ENCODE measurements around the gene CD2AP.

CD2AP gene

DNA sequence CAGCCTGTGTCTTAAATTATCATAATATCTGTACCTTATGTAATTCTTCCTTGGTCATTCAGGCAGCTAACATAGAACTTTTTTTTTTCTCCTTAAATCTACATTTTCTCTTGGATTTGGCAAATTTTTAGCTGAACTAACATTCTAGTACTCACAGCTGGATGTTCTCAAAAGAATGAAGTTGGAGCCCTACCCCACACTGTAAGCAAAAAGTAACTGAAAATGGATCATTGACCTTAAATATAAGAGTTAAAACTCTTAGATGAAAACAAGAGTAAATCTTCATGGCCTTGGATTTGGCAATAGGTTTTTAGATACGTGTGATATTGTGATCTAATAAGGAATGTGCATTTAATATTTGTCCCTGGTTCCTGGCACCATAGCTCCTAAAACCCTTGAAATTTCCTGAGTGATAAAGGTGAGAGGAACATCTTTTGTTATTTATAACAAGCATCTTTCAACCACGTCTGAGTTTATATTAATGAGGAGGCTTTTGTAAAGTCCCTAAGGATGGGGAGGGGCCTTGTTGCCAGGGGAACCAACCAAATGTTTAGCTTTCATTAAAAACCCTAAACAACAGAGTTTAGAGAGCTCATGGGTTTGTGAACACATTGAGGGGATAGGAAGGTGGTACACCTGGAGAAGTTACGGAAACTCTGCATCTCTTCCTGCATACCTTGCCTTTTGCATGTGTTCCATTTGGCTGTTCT is 114.7 kb downstream of the CD2AP start:
- DNase-seq (ENCODE audit: insufficient read length) = no peak
- TF ChIP-seq POLR2A (IDR thresholded peaks at IDR 0.05; ENCODE audit: low read depth, low read length) (no peak), TAF1 (IDR thresholded peaks at IDR 0.05; ENCODE audit: borderline replicate concordance, low read depth, low read length) (no peak), POLR2AphosphoS5 (IDR thresholded peaks at IDR 0.05; ENCODE audit: low read depth, low read length) (no peak)
- FAIRE-seq = no peak

GRCh38 chr6:47593979-47594378 is 116.4 kb downstream of the CD2AP start:
- DNase-seq (ENCODE audit: insufficient read length) (no peak), FAIRE-seq (no peak)
- TF ChIP-seq POLR2A (IDR thresholded peaks at IDR 0.05; ENCODE audit: low read depth, low read length) = no peak
- TF ChIP-seq POLR2AphosphoS5 (IDR thresholded peaks at IDR 0.05; ENCODE audit: low read depth, low read length) = no peak
- TF ChIP-seq TAF1 (IDR thresholded peaks at IDR 0.05; ENCODE audit: borderline replicate concordance, low read depth, low read length) = no peak

DNA sequence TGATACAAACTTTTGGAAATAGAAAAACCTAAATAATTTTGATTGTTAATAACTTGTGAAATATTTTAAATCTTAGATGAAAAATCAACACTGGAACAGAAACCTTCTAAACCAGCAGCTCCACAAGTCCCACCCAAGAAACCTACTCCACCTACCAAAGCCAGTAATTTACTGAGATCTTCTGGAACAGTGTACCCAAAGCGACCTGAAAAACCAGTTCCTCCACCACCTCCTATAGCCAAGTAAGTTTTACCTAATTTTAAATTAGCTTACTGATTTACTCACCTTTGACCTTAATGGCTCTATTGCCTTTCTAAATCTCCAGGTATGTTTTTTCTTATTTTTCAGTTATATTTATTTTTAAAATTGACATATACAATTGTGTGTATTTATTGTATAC is 118.2 kb downstream of the CD2AP start:
- TF ChIP-seq TAF1 (IDR thresholded peaks at IDR 0.05; ENCODE audit: borderline replicate concordance, low read depth, low read length) = no peak
- TF ChIP-seq POLR2A (IDR thresholded peaks at IDR 0.05; ENCODE audit: low read depth, low read length) = no peak
- no peak for TF ChIP-seq POLR2AphosphoS5 (IDR thresholded peaks at IDR 0.05; ENCODE audit: low read depth, low read length)
- no peak for FAIRE-seq
- DNase-seq (ENCODE audit: insufficient read length) = no peak

- DNase-seq (ENCODE audit: insufficient read length) (no peak), FAIRE-seq (no peak)
- TF ChIP-seq TAF1 (IDR thresholded peaks at IDR 0.05; ENCODE audit: borderline replicate concordance, low read depth, low read length) (no peak), POLR2AphosphoS5 (IDR thresholded peaks at IDR 0.05; ENCODE audit: low read depth, low read length) (no peak), POLR2A (IDR thresholded peaks at IDR 0.05; ENCODE audit: low read depth, low read length) (no peak)
Measured at GRCh38 chr6:47598367-47598766, 120.8 kb downstream of the CD2AP start.

DNA sequence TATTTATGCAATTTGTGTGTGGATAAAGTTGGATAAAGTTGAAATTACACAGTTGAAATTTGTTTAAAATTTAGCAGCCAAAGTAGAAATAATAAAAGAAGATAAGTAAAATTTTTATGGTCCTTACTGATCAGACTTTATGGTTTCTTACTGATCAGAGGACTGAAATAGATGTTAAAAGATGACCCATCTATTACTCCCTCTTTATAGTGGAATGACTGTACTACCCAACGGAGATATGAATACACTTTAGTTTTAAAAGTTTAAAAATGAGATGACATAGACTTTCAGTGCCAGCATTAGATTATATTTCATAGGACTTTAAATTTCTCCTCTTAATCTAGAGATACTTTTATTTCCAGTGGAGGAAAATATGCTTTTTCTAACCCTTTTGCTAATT is 121.9 kb downstream of the CD2AP start:
- FAIRE-seq (no peak), DNase-seq (ENCODE audit: insufficient read length) (no peak)

DNA sequence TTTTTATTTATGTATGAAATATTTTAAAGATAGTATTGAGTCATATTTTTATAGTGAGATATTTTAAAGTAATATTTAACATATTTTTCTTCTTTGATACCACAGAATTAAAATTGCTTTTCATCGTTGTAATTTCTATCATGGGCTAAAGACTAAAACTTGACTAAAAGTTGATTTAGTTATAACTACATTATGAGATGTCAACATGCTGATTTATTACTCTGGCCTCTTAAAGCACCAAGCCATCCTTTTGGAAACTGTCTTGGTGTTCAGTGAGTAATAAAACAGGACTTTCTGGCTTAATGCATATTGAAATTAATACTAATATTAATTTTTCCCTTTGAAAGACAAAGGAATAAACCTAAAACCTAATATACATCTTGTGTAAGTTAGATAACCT is 125.6 kb downstream of the CD2AP start:
- DNase-seq (ENCODE audit: insufficient read length) (no peak), FAIRE-seq (no peak)
- TF ChIP-seq POLR2A (IDR thresholded peaks at IDR 0.05; ENCODE audit: low read depth, low read length) = no peak
- TF ChIP-seq POLR2AphosphoS5 (IDR thresholded peaks at IDR 0.05; ENCODE audit: low read depth, low read length) = no peak
- no peak for TF ChIP-seq TAF1 (IDR thresholded peaks at IDR 0.05; ENCODE audit: borderline replicate concordance, low read depth, low read length)

More for the DNA sequence above, 121.9 kb downstream of the CD2AP start:
- TF ChIP-seq POLR2A (IDR thresholded peaks at IDR 0.05; ENCODE audit: low read depth, low read length) (no peak), POLR2AphosphoS5 (IDR thresholded peaks at IDR 0.05; ENCODE audit: low read depth, low read length) (no peak), TAF1 (IDR thresholded peaks at IDR 0.05; ENCODE audit: borderline replicate concordance, low read depth, low read length) (no peak)

- peak; percentile 76 for FAIRE-seq
- TF ChIP-seq POLR2AphosphoS5 (IDR thresholded peaks at IDR 0.05; ENCODE audit: low read depth, low read length) = no peak
- no peak for TF ChIP-seq POLR2A (IDR thresholded peaks at IDR 0.05; ENCODE audit: low read depth, low read length)
- no peak for DNase-seq (ENCODE audit: insufficient read length)
Measured at GRCh38 chr6:47603995-47604394, 126.4 kb downstream of the CD2AP start.

DNA sequence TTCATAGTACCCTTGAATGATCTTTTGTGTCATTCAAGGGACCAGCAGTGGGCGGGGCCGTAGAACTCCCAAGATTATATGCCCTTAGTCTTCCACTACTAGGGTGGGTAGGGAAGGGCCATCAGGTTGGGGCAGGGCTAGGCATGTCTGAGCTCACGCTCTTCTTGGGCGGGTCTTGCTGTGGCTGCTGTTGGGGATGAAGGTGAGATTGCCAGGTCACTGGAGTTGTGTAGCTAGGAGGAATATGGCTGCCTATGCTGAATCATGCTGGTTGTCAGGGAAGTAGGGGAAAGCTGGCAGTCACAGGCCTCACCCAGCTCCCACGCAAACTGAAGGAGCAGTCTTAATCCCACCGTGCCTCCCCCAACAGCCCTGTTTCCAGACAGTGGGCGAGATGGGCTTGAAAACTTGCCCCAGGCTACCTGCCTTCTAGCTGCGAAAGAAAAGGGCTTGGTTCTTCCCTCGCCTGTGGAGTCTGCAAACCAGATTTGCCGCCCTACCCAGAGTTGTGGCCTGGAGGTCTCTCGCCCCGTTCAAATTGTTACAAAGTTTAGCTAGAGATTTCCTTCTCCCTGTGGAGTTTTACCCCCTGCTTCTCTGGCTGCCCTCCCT is 144.4 kb downstream of the CD2AP start:
- DNase-seq (ENCODE audit: insufficient read length) (no peak), FAIRE-seq (no peak)
- no peak for TF ChIP-seq POLR2AphosphoS5 (IDR thresholded peaks at IDR 0.05; ENCODE audit: low read depth, low read length)
- TF ChIP-seq POLR2A (IDR thresholded peaks at IDR 0.05; ENCODE audit: low read depth, low read length) = no peak
- no peak for TF ChIP-seq TAF1 (IDR thresholded peaks at IDR 0.05; ENCODE audit: borderline replicate concordance, low read depth, low read length)

- DNase-seq (ENCODE audit: insufficient read length) (no peak), FAIRE-seq (no peak)
- TF ChIP-seq TAF1 (IDR thresholded peaks at IDR 0.05; ENCODE audit: borderline replicate concordance, low read depth, low read length) (no peak), POLR2AphosphoS5 (IDR thresholded peaks at IDR 0.05; ENCODE audit: low read depth, low read length) (no peak), POLR2A (IDR thresholded peaks at IDR 0.05; ENCODE audit: low read depth, low read length) (no peak)
Measured at GRCh38 chr6:47626782-47627181, 149.2 kb downstream of the CD2AP start.

- TF ChIP-seq POLR2A (IDR thresholded peaks at IDR 0.05; ENCODE audit: low read depth, low read length) (no peak), TAF1 (IDR thresholded peaks at IDR 0.05; ENCODE audit: borderline replicate concordance, low read depth, low read length) (no peak), POLR2AphosphoS5 (IDR thresholded peaks at IDR 0.05; ENCODE audit: low read depth, low read length) (no peak)
- no peak for DNase-seq (ENCODE audit: insufficient read length)
- FAIRE-seq = no peak
Measured at GRCh38 chr6:47628448-47629272, 151.1 kb downstream of the CD2AP start.

GRCh38 chr6:47629954-47630353 is 152.4 kb downstream of the CD2AP start:
- TF ChIP-seq POLR2A (IDR thresholded peaks at IDR 0.05; ENCODE audit: low read depth, low read length) (no peak), TAF1 (IDR thresholded peaks at IDR 0.05; ENCODE audit: borderline replicate concordance, low read depth, low read length) (no peak), POLR2AphosphoS5 (IDR thresholded peaks at IDR 0.05; ENCODE audit: low read depth, low read length) (no peak)
- no peak for FAIRE-seq
- DNase-seq (ENCODE audit: insufficient read length) = no peak

Data from GM12892 (cell line).